Measurements from ENCODE around the gene ZNF529. TPM values are rescaled to one million over a fixed set of nuclear protein-coding genes. Genes with fewer than 3 reads are reported as not detected.
A peak's percentile ranks its signal among the peaks of the same experiment; 100 is the strongest.

Gene ZNF529
- total and polyA plus RNA-seq, 3 experiments from 2014 or later, result 8.6 to 16.4 (median 15.6) TPM

- POLR2A ChIA-PET, result interaction anchor here (0.6 to 2.7 kb wide), 8 partner anchors 40 to 689 kb away, joined by 3 to 24 read pairs (median 6); partner anchors contain the start of genes ZNF146, ZNF345, ZNF382 and ZNF383
- peaks cover 20% of the 10 kb centered on the region for H3K4me1 ChIP-seq (ENCODE audit: insufficient read depth, low read length)
- peak in 4 of 5 donors; percentile 1 to 49 (median 16) for DNase-seq
- peaks cover 10% of the 10 kb centered on the region for H3K9me3 ChIP-seq (ENCODE audit: low read length)
- H3K27ac ChIP-seq (ENCODE audit: low read depth, low read length), result peak overlapping the region; percentile 86
- H3K9me3 Mint-ChIP-seq, result peaks cover 9 to 60% (median 34%) of the 10 kb centered on the region in 5 donors
- H3K4me3 ChIP-seq (ENCODE audit: low read length), result peak overlapping the region; percentile 97
- H3K27me3 ChIP-seq (ENCODE audit: insufficient read depth, low read length, poor library complexity, severe bottlenecking), result no peaks in the 10 kb centered on the region
- H3K27ac Mint-ChIP-seq, result peak overlapping the region; percentile 75 to 98 (median 96)
- H3K27me3 Mint-ChIP-seq, result peaks cover 0 to 2% of the 10 kb centered on the region in 2 donors
- H3K4me1 Mint-ChIP-seq, result peaks cover 23 to 32% (median 28%) of the 10 kb centered on the region in 3 donors
- CTCF ChIA-PET, result interaction anchor here (0.6 kb wide), 1 partner anchor 840 kb away, joined by 3 read pairs; no protein-coding TSS in a partner anchor
- H3K36me3 Mint-ChIP-seq, result peaks cover 16 to 50% (median 45%) of the 10 kb centered on the region in 3 donors
- H3K36me3 ChIP-seq (ENCODE audit: insufficient read depth, low read length), result peaks cover 7% of the 10 kb centered on the region
- peak overlapping the region; percentile 96 to 99 (median 98) for H3K4me3 Mint-ChIP-seq
Observed at GRCh38 chr19:36528921-36529518, 44.1 kb downstream of the ZNF529 start.

- H3K27me3 ChIP-seq (ENCODE audit: insufficient read depth, low read length, poor library complexity, severe bottlenecking), result no peaks in the 10 kb centered on the region
- Mint-ChIP-seq H3K27me3 (peaks cover 0 to 2% of the 10 kb centered on the region in 2 donors), H3K36me3 (peaks cover 16 to 49% (median 43%) of the 10 kb centered on the region in 3 donors), H3K4me1 (peaks cover 23 to 32% (median 28%) of the 10 kb centered on the region in 3 donors), H3K4me3 (peak within 1 kb of the TSS; percentile 96 to 99 (median 98)), H3K27ac (peak within 1 kb of the TSS; percentile 75 to 98 (median 96)), H3K9me3 (peaks cover 6 to 59% (median 33%) of the 10 kb centered on the region in 5 donors)
- peak within 1 kb of the TSS; percentile 86 for H3K27ac ChIP-seq (ENCODE audit: low read depth, low read length)
- peak; percentile 87 to 92 (median 91) for DNase-seq
- H3K4me1 ChIP-seq (ENCODE audit: insufficient read depth, low read length), result peaks cover 20% of the 10 kb centered on the region
- CTCF ChIA-PET, result interaction anchor here (0.6 to 1.0 kb wide), 2 partner anchors 225 to 313 kb away, joined by 3 read pairs; partner anchors contain the start of gene ZNF146
- H3K4me3 ChIP-seq (ENCODE audit: low read length), result peak within 1 kb of the TSS; percentile 97
- H3K36me3 ChIP-seq (ENCODE audit: insufficient read depth, low read length), result peaks cover 7% of the 10 kb centered on the region
- POLR2A ChIA-PET, result interaction anchor here (0.6 to 2.7 kb wide), 10 partner anchors 39 to 689 kb away, joined by 3 to 24 read pairs (median 6); partner anchors contain the start of genes ZNF146, ZNF345, ZNF382 and ZNF383
- H3K9me3 ChIP-seq (ENCODE audit: low read length), result peaks cover 6% of the 10 kb centered on the region
Observed at GRCh38 chr19:36528194-36528920, 44.7 kb downstream of the ZNF529 start, which contains the start of gene ZNF260. TSS of gene ZNF260 (minus strand) at chr19:36528271. CDS start at chr19:36515238, 13,033 bp downstream.

GRCh38 chr19:36527873-36528193, 45.3 kb downstream of the ZNF529 start:
- ChIA-PET POLR2A (interaction anchor here (0.9 to 2.7 kb wide), 7 partner anchors 39 to 690 kb away, joined by 5 to 24 read pairs (median 6); partner anchors contain the start of genes ZNF146, ZNF345, ZNF382 and ZNF383), CTCF (interaction anchor here (1.0 kb wide), 1 partner anchor 313 kb away, joined by 3 read pairs; the partner anchor contains the start of gene ZNF146)
- H3K4me3 Mint-ChIP-seq, result peak overlapping the region; percentile 96 to 99 (median 98)
- Histone ChIP-seq H3K9me3 (ENCODE audit: low read length) (peaks cover 8% of the 10 kb centered on the region), H3K27ac (ENCODE audit: low read depth, low read length) (peak overlapping the region; percentile 86), H3K27me3 (ENCODE audit: insufficient read depth, low read length, poor library complexity, severe bottlenecking) (no peaks in the 10 kb centered on the region), H3K4me1 (ENCODE audit: insufficient read depth, low read length) (peaks cover 20% of the 10 kb centered on the region), H3K4me3 (ENCODE audit: low read length) (peak overlapping the region; percentile 97), H3K36me3 (ENCODE audit: insufficient read depth, low read length) (peaks cover 12% of the 10 kb centered on the region)
- no peak for DNase-seq
- H3K36me3 Mint-ChIP-seq, result peaks cover 20 to 50% (median 44%) of the 10 kb centered on the region in 3 donors
- peaks cover 0 to 2% of the 10 kb centered on the region in 2 donors for H3K27me3 Mint-ChIP-seq
- peaks cover 28 to 32% (median 28%) of the 10 kb centered on the region in 3 donors for H3K4me1 Mint-ChIP-seq
- H3K27ac Mint-ChIP-seq, result peak overlapping the region; percentile 75 to 98 (median 96)
- peaks cover 9 to 60% (median 34%) of the 10 kb centered on the region in 5 donors for H3K9me3 Mint-ChIP-seq

- H3K4me3 ChIP-seq (ENCODE audit: low read length), result peak overlapping the region; percentile 97
- no peaks in the 10 kb centered on the region for H3K27me3 ChIP-seq (ENCODE audit: insufficient read depth, low read length, poor library complexity, severe bottlenecking)
- H3K4me1 ChIP-seq (ENCODE audit: insufficient read depth, low read length), result peaks cover 20% of the 10 kb centered on the region
- DNase-seq, result no peak
- Mint-ChIP-seq H3K4me3 (peak overlapping the region; percentile 84 to 99 (median 97)), H3K9me3 (peaks cover 11 to 59% (median 35%) of the 10 kb centered on the region in 5 donors), H3K4me1 (peaks cover 28 to 32% (median 29%) of the 10 kb centered on the region in 3 donors), H3K27me3 (peaks cover 0 to 2% of the 10 kb centered on the region in 2 donors), H3K36me3 (peaks cover 23 to 51% (median 46%) of the 10 kb centered on the region in 3 donors), H3K27ac (peak overlapping the region in 4 of 8 donors; percentile 11 to 98 (median 86))
- ChIA-PET POLR2A (interaction anchor here (0.9 to 2.7 kb wide), 4 partner anchors 38 to 312 kb away, joined by 5 to 24 read pairs (median 8); partner anchors contain the start of genes ZNF146, ZNF382, ZNF529 and ZNF565), CTCF (interaction anchor here (1.0 kb wide), 1 partner anchor 312 kb away, joined by 3 read pairs; the partner anchor contains the start of gene ZNF146)
- H3K9me3 ChIP-seq (ENCODE audit: low read length), result peaks cover 11% of the 10 kb centered on the region
- peak overlapping the region; percentile 86 for H3K27ac ChIP-seq (ENCODE audit: low read depth, low read length)
- peaks cover 16% of the 10 kb centered on the region for H3K36me3 ChIP-seq (ENCODE audit: insufficient read depth, low read length)
Observed at GRCh38 chr19:36527341-36527740, 45.8 kb downstream of the ZNF529 start.

- Histone ChIP-seq H3K27ac (ENCODE audit: low read depth, low read length) (no peak overlapping the region), H3K4me1 (ENCODE audit: insufficient read depth, low read length) (peaks cover 20% of the 10 kb centered on the region), H3K36me3 (ENCODE audit: insufficient read depth, low read length) (peaks cover 16% of the 10 kb centered on the region), H3K4me3 (ENCODE audit: low read length) (no peak overlapping the region), H3K27me3 (ENCODE audit: insufficient read depth, low read length, poor library complexity, severe bottlenecking) (no peaks in the 10 kb centered on the region), H3K9me3 (ENCODE audit: low read length) (peaks cover 11% of the 10 kb centered on the region)
- H3K4me3 Mint-ChIP-seq, result peak overlapping the region; percentile 29 to 98 (median 96)
- peaks cover 28 to 32% (median 29%) of the 10 kb centered on the region in 3 donors for H3K4me1 Mint-ChIP-seq
- H3K36me3 Mint-ChIP-seq, result peaks cover 23 to 48% (median 47%) of the 10 kb centered on the region in 3 donors
- CTCF ChIA-PET, result no interaction called here
- no peak for DNase-seq
- peaks cover 0 to 2% of the 10 kb centered on the region in 2 donors for H3K27me3 Mint-ChIP-seq
- POLR2A ChIA-PET, result interaction anchor here (2.7 kb wide), 1 partner anchor 38 kb away, joined by 24 read pairs; the partner anchor contains the start of gene ZNF566
- peaks cover 11 to 62% (median 36%) of the 10 kb centered on the region in 5 donors for H3K9me3 Mint-ChIP-seq
- peak overlapping the region in 6 of 8 donors; percentile 8 to 78 (median 38) for H3K27ac Mint-ChIP-seq
Observed at GRCh38 chr19:36526581-36526980, 46.5 kb downstream of the ZNF529 start.

- POLR2A ChIA-PET, result no interaction called here
- no peak overlapping the region for H3K27ac ChIP-seq (ENCODE audit: low read depth, low read length)
- H3K27ac Mint-ChIP-seq, result no peak overlapping the region
- DNase-seq, result no peak
- peaks cover 16% of the 10 kb centered on the region for H3K36me3 ChIP-seq (ENCODE audit: insufficient read depth, low read length)
- H3K9me3 ChIP-seq (ENCODE audit: low read length), result peaks cover 8% of the 10 kb centered on the region
- peaks cover 24 to 59% (median 55%) of the 10 kb centered on the region in 3 donors for H3K36me3 Mint-ChIP-seq
- H3K4me1 ChIP-seq (ENCODE audit: insufficient read depth, low read length), result peaks cover 20% of the 10 kb centered on the region
- CTCF ChIA-PET, result no interaction called here
- H3K9me3 Mint-ChIP-seq, result peaks cover 6 to 70% (median 52%) of the 10 kb centered on the region in 5 donors
- no peak overlapping the region for H3K4me3 ChIP-seq (ENCODE audit: low read length)
- H3K27me3 ChIP-seq (ENCODE audit: insufficient read depth, low read length, poor library complexity, severe bottlenecking), result no peaks in the 10 kb centered on the region
- peak overlapping the region in 2 of 7 donors; percentile 26 to 48 for H3K4me3 Mint-ChIP-seq
- H3K4me1 Mint-ChIP-seq, result peaks cover 28 to 32% (median 31%) of the 10 kb centered on the region in 3 donors
- H3K27me3 Mint-ChIP-seq, result peaks cover 0 to 2% of the 10 kb centered on the region in 2 donors
Observed at GRCh38 chr19:36524617-36525016, 48.5 kb downstream of the ZNF529 start.

- no peak overlapping the region for H3K27ac Mint-ChIP-seq
- CTCF ChIA-PET, result no interaction called here
- no peaks in the 10 kb centered on the region for H3K4me1 ChIP-seq (ENCODE audit: insufficient read depth, low read length)
- H3K9me3 ChIP-seq (ENCODE audit: low read length), result peaks cover 71% of the 10 kb centered on the region
- peak overlapping the region; percentile 40 for H3K4me3 ChIP-seq (ENCODE audit: low read length)
- no peak overlapping the region for H3K27ac ChIP-seq (ENCODE audit: low read depth, low read length)
- peaks cover 52 to 96% (median 92%) of the 10 kb centered on the region in 5 donors for H3K9me3 Mint-ChIP-seq
- no peaks in the 10 kb centered on the region for H3K27me3 Mint-ChIP-seq
- H3K27me3 ChIP-seq (ENCODE audit: insufficient read depth, low read length, poor library complexity, severe bottlenecking), result no peaks in the 10 kb centered on the region
- H3K36me3 Mint-ChIP-seq, result peaks cover 30 to 74% (median 65%) of the 10 kb centered on the region in 3 donors
- no peak for DNase-seq
- POLR2A ChIA-PET, result no interaction called here
- peaks cover 0 to 9% (median 7%) of the 10 kb centered on the region in 3 donors for H3K4me1 Mint-ChIP-seq
- H3K36me3 ChIP-seq (ENCODE audit: insufficient read depth, low read length), result peaks cover 34% of the 10 kb centered on the region
- no peak overlapping the region for H3K4me3 Mint-ChIP-seq
Observed at GRCh38 chr19:36514012-36514612, 59.0 kb downstream of the ZNF529 start.
